ENCODE results near the gene AK5.
"Not testable (repeated sequence)": the region's sequence is repeated elsewhere in the genome, so short reads cannot be mapped to it uniquely, and the experiment has no call there.

AK5 gene

DNA sequence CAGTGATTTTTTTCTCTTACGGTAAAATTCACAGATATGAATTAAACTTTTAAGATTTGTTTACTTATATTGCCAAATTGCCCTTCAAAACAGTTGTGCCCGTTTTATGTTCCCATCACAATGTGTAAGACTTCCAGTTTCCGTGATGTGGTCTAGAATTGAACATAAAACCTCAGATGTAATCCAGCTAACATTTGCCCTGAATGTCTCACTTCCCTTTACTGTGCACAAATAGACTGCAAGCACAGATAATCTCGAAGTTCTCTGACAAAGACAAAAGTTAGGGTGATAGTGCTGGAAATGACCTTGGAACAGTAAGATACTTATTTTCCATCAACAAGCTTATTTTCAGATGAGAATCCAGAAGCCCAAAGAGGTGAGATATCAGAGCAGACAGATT lies 223.2 kb downstream of the AK5 start:
- DNase-seq (ENCODE audit: low read depth), result no peak

DNA sequence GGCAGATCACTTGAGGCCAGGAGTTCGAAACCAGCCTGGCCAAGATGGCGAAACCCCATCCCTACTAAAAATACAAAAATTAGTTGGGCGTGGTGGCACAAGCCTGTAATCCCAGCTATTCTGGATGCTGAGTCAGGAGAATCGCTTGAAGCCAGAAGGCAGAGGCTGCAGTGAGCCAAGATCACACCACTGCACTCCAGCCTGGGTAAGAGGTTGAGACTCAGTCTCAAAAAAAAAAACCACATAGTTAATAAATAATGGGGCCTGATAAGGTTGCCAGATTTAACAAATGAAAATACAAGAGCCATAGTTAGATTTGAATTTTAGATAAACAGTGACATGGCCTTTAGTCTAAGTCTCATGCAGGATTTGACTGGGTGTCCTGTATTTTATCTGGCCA lies 225.0 kb downstream of the AK5 start:
- DNase-seq (ENCODE audit: low read depth), result no peak

DNA sequence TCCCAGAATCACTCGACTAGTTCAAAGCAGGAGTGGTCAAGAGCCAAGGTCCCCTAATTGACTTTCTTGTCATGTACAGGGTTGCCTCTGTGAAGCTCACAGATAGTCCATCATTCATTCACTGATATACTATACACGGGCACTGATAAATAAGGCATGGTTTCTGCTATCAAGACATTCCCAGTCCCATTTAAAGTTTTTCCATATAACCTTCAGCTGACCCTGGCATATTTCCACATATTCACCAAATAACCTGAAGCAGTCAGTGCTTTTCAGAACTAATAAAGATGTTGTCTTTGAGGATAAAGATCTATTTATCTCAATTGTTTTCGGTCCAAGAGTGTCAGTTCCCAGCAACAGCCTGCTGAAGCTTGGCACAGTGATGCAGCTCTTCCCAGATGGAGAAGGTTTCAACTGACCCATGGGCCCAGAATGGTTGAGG lies 227.3 kb downstream of the AK5 start:
- DNase-seq (ENCODE audit: low read depth), result no peak

DNA sequence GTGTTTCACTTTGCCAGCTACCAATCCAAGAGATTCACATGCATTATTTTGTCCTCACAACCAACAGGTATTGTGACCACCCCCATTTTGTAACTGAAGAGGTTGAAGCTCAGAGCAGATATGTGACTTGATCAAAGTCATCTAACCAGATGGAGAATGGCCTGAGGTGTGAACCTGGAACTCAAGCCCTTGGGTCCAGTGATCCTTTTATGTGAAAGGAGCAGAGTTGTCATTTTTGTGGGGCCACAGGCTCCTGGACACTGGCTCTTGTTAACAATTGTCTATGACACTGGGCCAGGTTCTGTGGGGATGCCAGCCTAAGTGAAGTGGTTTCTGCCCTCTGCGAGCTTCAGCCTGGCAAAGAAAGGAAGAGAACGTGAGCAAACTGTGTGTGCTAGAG lies 228.1 kb downstream of the AK5 start:
- no peak for DNase-seq (ENCODE audit: low read depth)

DNA sequence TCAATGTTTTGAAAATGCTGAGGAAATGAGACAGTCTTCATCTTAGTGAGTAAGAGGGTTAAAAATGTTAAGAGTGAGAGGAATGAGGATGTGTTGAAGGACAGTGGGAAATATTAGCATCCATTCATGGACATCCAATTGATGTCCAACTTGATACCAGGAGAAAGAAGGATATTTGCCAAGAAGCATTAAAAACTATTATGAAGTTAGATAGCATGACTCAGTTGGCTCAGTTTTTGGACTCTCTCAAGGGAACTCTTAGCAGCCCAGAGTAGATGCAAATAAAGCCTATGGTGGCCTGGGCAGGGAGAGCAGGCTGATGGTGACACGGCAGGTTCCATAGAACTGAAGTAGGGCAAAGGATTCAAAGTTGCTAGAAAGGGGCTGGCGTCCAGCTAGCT lies 229.6 kb downstream of the AK5 start:
- DNase-seq (ENCODE audit: low read depth), result no peak

DNA sequence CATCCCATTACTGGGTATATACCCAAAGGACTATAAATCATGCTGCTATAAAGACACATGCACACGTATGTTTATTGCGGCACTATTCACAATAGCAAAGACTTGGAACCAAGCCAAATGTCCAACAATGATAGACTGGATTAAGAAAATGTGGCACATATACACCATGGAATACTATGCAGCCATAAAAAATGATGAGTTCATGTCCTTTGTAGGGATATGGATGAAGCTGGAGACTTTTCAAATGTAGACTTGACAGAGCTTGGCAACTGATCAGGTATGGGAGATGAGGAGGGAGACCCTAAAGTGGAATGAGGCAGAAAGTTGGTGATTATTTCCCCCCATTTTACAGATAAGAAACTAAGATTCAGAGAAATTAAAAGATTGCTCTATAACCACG lies 230.8 kb downstream of the AK5 start:
- DNase-seq (ENCODE audit: low read depth), result not testable (repeated sequence)

DNA sequence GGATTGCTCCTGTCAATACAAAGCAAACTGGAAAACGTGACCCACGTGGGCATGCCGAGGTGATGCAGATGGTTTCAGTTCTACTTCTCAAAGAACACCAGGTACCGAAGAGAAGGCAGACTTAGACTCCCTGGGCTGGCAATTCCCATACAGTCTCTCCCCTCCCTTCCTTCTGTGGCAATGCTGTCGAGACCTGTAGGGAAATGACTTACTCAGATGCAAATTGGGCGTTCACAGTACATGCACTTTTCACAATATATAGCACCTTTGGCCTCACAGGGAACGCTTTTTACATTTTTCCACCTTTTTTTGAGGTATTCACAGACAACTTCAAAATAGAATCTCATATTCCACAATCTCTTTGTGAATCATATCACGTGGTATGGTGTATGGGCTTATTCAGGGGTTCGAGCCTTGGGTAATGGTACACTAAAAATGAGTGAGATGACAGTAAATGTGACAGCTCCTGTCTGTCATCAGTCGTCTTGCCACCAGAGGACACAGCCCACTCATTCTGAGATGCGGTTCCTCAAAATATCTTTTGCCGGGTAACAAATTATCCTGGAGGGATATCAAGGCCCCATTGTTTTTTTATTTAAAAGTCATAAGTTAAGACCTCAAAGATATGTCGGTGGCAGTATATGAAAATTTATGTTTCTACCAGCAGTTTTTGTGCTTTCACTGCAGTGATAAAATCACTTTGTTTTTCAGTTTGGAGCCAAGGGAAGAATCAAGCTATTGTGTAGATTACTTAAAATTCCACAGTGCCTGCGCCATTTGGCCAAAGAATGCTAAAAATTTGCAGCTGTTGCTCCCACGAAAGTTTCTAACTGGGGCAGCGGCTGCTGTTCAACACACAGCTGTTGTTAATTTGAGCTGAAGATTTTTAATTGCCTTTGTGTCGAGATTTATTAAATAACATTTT lies 232.3 kb downstream of the AK5 start:
- DNase-seq (ENCODE audit: low read depth), result no peak

DNA sequence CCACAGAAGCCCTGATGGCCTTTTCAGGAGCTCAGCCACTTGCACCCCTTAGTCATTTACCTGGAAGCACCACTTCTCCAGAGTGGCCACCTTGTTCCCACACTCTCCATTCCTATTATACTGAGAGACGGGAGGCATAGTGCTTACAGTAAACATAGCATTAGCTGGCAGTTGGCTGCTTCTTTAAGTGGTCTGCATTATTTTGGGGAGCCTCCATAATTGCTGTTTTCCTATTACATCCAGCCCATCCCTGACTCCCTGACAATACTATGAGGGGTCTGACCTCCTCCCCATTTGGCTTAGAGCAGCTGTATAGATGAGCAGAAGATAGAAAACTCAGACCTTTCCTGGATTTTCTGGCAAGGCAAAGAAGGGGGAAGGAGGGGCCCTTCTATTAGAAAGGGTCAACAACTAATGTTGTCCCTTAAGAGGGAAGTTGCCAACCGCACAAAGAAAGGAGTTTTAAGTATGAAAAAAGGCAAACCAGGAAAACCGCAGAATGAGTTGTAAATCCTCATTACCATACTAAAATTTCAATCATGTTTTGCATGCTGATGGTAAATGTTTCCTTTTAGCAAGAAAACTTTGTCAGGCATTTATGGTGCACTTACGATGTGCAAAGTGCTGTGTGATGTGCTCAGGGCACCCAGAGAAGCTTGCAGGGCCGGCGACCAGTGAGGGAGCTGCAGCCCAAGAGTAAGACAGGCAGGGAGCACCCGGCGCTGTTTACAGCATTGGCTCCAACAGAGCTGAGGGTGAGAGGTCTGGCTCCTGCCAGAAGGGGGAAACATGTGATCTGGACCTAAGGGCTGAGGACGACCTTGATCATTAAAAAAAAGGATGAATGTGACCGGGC lies 233.3 kb downstream of the AK5 start:
- no peak for DNase-seq (ENCODE audit: low read depth)

DNA sequence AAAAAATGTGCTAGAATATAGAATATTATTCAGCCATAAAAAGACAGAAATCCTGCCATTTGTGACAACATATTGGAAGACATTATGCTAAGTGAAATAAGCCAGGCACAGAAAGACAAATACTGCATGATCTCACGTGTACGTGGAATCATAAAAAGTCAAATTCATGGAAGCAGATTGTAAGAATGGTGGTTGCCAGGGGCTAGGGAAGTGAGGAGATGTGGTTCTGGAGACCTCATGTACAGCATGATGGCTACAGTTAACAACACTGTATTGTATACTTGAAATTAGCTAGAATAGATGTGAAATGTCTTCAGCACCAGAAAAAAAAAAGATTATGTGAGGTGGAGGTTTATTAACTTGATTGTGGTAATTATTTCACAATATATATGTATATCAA lies 234.3 kb downstream of the AK5 start:
- DNase-seq (ENCODE audit: low read depth), result no peak

DNA sequence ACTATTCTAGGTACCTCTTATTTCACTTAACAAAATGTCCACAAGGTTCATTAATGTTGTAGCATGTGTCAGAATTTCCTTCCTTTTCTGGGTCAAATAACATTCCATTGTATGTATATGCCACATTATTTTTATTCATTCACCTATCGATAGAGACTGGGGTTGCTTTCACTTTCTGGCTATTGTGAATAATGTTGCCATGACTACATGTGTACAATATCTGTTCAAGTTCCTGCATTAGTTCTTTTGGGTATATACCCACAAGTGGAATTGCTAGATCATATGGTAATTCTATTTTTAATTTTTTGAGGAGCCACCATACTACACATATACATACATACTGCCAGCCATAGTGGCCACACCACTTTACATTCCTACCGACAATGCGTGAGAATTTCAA lies 242.2 kb downstream of the AK5 start:
- no peak for DNase-seq (ENCODE audit: low read depth)

DNA sequence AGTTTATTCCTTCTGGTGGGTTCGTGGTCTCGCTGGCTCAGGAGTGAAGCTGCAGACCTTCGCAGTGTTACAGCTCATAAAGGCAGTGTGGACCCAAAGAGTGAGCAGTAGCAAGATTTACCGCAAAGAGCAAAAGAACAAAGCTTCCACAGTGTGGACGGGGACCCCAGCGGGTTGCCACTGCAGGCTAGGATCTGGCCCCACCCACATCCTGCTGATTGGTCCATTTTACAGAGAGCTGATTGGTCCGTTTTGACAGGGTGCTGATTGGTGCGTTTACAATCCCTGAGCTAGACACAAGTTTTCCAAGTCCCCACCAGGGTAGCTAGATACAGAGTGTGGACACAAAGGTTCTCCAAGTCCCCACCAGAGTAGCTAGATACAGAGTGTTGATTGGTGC lies 249.3 kb downstream of the AK5 start:
- not testable (repeated sequence) for DNase-seq (ENCODE audit: low read depth)

DNA sequence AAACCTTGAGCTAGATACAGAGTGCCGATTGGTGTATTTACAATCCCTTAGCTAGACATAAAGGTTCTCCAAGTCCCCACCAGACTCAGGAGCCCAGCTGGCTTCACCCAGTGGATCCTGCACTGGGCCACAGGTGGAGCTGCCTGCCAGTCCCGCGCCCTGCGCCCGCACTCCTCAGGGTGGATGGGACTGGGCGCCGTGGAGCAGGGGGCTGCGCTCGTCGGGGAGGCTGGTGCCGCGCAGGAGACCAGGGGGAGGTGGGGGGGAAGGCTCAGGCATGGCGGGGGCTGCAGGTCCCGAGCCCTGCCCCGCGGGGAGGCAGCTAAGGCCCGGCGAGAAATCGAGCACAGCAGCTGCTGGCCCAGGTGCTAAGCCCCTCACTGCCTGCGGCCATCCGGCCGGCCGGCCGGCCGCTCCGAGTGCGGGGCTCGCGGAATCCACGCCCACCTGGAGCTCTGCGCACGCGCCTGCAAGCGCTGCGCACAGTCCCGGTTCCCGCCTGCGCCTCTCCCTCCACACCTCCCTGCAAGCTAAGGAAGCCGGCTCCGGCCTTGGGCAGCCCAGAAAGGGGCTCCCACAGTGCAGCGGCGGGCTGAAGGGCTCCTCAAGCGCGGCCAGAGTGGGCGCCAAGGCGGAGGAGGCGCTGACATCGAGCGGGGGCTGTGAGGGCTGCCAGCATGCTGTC lies 249.9 kb downstream of the AK5 start:
- DNase-seq (ENCODE audit: low read depth), result not testable (repeated sequence)

DNA sequence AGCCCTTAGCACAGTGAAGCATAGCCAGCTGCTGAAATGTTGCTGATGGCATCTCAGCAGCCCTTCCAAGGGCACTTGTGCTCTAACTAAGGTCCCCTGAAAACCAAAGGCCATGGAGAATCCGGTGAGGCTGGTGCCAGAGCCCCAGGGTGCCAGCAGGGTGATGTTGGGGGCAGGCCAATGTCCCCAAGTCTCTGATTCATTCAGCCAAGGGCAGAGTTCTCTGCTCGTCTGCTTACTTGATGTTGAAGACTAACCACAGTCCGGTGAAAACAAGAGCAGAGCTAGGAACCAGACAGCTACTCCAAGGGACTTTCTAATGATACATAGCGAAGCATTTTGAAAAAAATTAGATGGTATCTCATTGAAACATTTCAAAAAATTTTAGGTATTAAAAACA lies 250.8 kb downstream of the AK5 start:
- no peak for DNase-seq (ENCODE audit: low read depth)

DNA sequence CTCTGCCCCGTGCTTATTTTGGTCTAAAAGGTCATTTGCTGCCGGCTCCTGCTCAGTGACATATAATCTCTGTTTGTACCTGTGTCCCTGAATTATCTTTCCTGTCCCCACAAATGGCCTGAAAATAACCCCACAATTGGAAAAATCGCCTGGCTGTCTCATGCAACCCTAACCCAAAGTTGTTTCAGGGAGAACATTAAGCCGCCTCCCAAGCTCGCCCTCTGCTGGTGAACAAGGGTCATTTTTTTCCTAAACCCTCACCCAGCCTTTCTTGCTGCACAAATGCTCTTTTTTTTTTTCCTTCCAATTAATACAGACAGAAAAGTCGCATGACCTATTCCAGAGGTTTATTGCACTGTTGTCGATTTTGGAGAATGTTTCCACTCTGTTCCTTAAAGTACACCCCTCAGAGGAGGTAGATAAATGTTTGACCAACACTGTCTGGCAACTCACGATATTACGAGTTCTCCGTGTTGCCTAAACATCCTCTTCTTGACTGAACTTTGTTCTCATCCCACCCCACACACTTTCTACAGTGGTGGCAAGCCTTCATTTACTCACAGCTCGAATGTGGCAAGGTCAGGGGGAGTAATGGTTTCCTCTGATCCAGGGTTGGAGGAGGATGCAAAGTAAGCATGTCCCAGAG lies 252.0 kb downstream of the AK5 start:
- peak; percentile 40 for DNase-seq (ENCODE audit: low read depth)

DNA sequence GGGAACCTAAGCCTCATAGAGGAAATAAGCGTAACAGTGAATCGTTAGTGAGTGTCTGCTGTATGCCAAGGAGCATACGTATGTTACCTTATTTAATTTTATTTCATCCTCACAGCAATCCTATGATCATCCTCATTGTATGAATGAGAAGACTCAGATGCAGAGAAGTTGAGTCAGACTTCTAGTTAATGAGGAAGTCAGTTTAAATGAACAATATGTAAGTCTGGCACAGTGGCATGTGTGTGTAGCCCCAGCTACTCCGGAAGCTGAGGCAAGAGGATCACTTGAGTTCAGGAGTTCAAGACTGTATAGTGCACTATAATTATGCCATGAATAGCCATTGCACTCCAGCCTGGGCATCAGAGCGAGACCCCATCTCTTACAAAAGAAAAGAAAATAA lies 252.6 kb downstream of the AK5 start:
- no peak for DNase-seq (ENCODE audit: low read depth)

DNA sequence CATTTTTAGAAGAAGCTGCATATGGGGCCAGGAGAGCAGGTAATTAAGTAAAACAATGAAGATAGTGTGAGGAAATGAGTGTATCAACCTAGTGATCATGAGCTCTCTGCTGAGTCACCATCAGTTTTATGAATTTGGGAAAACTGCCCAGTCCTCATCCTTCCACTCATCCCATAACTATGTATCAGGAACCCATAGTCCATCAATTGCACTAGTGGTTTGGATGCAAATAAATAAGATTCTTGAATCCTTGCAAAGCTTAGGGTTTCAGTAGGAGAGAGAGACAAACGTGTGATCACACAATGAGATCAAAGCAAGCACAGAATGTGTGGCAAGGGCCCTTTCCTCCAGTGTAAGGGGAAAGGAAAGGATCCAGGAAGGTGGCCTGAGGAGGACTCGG lies 255.0 kb downstream of the AK5 start:
- DNase-seq (ENCODE audit: low read depth), result no peak

DNA sequence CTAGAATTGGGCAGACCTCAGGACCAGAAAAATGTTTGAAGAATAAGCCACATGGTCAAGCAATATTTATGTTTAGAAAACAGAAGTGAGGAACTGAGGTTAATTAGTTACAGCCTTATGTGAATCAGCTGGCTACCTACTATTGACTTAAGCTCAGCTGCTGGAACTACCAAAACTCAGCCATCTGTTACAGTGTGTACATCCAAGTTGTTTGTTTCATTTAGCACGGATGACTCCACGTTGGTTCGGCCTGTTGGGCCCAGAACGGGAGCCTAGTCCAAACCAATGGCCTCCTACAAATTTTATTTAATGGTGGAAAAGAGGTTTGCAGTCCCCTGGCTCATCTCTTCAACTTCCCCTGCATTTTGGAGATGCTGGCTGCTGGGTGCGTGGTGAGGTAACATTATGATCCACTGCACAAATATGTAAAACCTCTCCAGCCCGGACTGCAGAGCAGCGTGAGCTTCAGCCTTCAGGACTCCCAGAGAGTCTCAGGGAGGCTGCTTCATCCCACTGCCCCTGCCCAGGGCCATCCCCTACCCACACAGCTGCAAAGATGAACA lies 257.2 kb downstream of the AK5 start:
- DNase-seq (ENCODE audit: low read depth), result no peak

DNA sequence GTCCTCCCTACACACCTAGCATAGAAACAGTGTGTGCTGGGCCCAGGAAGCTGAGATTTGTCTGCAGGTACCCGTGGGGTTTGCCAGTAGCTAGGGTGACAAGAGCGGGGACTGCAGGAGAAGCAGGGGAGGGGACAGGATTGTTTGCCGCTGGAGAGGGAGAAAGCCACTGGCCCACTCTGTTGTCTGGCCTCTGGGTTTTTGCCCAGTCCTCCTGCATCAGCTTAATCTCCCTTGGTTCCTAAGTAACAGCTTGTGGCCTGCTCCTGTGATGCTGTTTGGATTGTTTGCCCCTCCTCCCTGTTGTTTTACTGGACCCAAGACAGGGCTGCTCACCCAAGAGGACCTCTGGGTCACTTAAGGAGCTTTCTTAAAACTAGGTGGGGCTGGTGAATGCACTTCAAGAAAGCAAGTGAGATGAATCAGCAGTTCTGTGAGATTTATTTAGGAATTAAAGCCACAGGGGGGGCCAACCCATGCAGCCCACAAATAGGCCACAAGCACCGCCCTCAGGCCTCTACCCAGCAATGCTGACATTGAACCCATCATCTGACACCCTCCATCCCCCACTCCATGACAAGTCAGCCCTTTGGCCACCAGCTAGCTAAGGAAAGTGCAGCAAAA lies 257.8 kb downstream of the AK5 start:
- DNase-seq (ENCODE audit: low read depth), result no peak

DNA sequence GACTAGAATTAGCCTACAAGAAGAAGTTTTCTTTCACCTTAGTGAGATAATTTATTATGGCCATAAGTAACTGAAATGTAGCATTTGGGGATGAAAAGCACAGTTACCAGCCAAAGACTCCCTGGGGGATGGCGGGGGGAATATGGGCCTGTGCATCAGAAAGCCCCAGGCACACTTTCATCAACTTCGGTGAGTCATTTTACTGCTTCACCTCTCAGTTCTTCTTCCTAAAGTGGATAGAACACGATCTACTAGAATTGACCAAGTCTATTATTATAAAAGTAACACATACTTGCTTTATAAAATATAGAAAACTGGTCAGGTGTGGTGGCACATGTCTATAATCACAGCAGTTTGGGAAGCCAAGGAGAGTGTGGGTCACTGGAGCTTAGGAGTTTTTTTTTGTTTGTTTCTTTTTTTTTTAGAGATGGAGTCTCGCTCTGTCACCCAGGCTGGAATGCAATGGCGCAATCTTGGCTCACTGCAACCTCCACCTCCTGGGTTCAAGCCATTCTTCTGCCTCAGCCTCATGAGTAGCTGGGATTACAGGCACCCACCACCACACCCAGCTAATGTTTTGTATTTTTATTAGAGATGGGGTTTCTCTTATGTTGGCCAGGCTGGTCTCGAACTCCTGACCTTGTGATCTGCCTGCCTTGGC lies 258.8 kb downstream of the AK5 start:
- no peak for DNase-seq (ENCODE audit: low read depth)

DNA sequence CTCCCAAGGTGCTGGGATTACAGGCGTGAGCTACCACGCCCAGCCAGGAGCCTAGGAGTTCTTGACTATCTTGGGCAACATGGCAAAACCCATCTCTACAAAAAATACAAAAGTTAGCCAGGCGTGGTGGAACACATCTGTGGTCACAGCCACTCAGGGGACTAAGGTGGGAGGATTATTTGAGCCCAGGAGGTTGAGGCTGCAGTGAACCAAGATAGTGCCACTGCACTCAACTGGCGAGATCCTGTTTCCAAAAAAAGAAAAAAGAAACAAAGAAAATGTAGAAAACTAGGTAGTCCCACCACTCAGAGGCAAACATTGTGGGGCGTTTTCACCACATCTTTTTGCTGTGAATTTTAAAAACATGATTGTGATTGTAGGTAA lies 259.3 kb downstream of the AK5 start:
- no peak for DNase-seq (ENCODE audit: low read depth)

Data from stimulated activated CD8-positive, alpha-beta memory T cell treated with anti-CD3 and anti-CD28 coated beads, Interleukin-12 subunit alpha, Interleukin-12 subunit beta, amount 100 ng/mL, for 1 hour (primary cell).